WTC11 (cell line): ENCODE measurements around the gene PIK3R1. TPM values are rescaled to one million over a fixed set of nuclear protein-coding genes. Genes with fewer than 3 reads are reported as not detected.

ENCODE experiments used
- ATAC-seq: fragments of 200-7000 bp; cut with Tn5 transposase; 2 replicates; pipeline ENCODE4 v1.10.0; 2021; ENCODE audit warnings: mild to moderate bottlenecking, moderate library complexity
- CTCF ChIA-PET: fragments of 300-600 bp; sonication (Branson Sonifier 250); formaldehyde crosslinking; loops from one replicate; lab custom pipeline; 2021; ENCODE audit warnings: antibody characterized with exemption; lab: Charles Lee
- POLR2A ChIA-PET: fragments of 350-600 bp; sonication (Branson Sonifier 250); formaldehyde crosslinking; loops from one replicate; lab custom pipeline; 2021; ENCODE audit warnings: antibody characterized with exemption; lab: Charles Lee
- DNase-seq: peaks from one replicate; pipeline ENCODE4 v3.0.0; 2021; ENCODE audit warnings: low spot score
- H3K27ac Mint-ChIP-seq: 2 replicates; pipeline ENCODE4 v1.8.0; 2021; ENCODE audit warnings: mixed read lengths
- H3K27me3 Mint-ChIP-seq: 2 replicates; pipeline ENCODE4 v1.8.0; 2021; ENCODE audit warnings: low read depth, mild to moderate bottlenecking, moderate library complexity, mixed read lengths
- H3K36me3 Mint-ChIP-seq: 2 replicates; pipeline ENCODE4 v1.8.0; 2021; ENCODE audit warnings: mixed read lengths
- H3K4me1 Mint-ChIP-seq: 2 replicates; pipeline ENCODE4 v1.8.0; 2022; ENCODE audit warnings: mixed read lengths
- H3K4me3 Mint-ChIP-seq: 2 replicates; pipeline ENCODE4 v1.8.0; 2021; ENCODE audit warnings: mild to moderate bottlenecking, moderate library complexity, mixed read lengths
- H3K9me3 Mint-ChIP-seq: 2 replicates; pipeline ENCODE4 v1.8.0; 2021; ENCODE audit warnings: mixed read lengths
- ATF1 ChIP-seq: sonication (generic); formaldehyde crosslinking; IDR thresholded peaks from 2 replicates; pipeline ENCODE4 v1.8.1; 2023; ENCODE audit warnings: mild to moderate bottlenecking, moderate library complexity, missing genetic modification reagents
- CDX4 ChIP-seq: fragments of 250-450 bp; sonication (Bioruptor Pico); IDR thresholded peaks from 2 replicates; pipeline ENCODE4 v1.9.0; 2021; ENCODE audit warnings: moderate library complexity, mild to moderate bottlenecking, inconsistent platforms, borderline replicate concordance
- CREB1 ChIP-seq: sonication (generic); formaldehyde crosslinking; IDR thresholded peaks from 2 replicates; pipeline ENCODE4 v1.8.0; 2023; ENCODE audit warnings: mild to moderate bottlenecking, missing genetic modification reagents
- E2F1 ChIP-seq: sonication (generic); formaldehyde crosslinking; IDR thresholded peaks from 2 replicates; pipeline ENCODE4 v1.8.0; 2022; ENCODE audit warnings: mild to moderate bottlenecking, missing genetic modification reagents
- E2F4 ChIP-seq: sonication (generic); formaldehyde crosslinking; IDR thresholded peaks from 2 replicates; pipeline ENCODE4 v1.8.1; 2022; ENCODE audit warnings: low read depth, mild to moderate bottlenecking, moderate library complexity, missing genetic modification reagents, borderline replicate concordance
- GABPB1 ChIP-seq: sonication (generic); formaldehyde crosslinking; IDR thresholded peaks from 2 replicates; pipeline ENCODE4 v1.8.1; 2023; ENCODE audit warnings: mild to moderate bottlenecking, missing genetic modification reagents
- HMGA2 ChIP-seq: fragments of 250-450 bp; sonication (Bioruptor Pico); IDR thresholded peaks from 2 replicates; pipeline ENCODE4 v1.4.0; 2021; ENCODE audit warnings: mild to moderate bottlenecking, moderate library complexity
- IRF2 ChIP-seq: sonication (generic); formaldehyde crosslinking; IDR thresholded peaks from 2 replicates; pipeline ENCODE4 v1.8.0; 2022; ENCODE audit warnings: low read depth, missing genetic modification reagents, borderline replicate concordance
- JAZF1 ChIP-seq: fragments of 250-450 bp; sonication (Bioruptor Pico); IDR thresholded peaks from 2 replicates; pipeline ENCODE4 v1.9.0; 2021; ENCODE audit warnings: moderate library complexity, mild to moderate bottlenecking, inconsistent platforms
- MAX ChIP-seq: sonication (generic); formaldehyde crosslinking; IDR thresholded peaks from 2 replicates; pipeline ENCODE4 v1.8.0; 2022; ENCODE audit warnings: mild to moderate bottlenecking, missing genetic modification reagents
- MLX ChIP-seq: sonication (generic); formaldehyde crosslinking; IDR thresholded peaks from 2 replicates; pipeline ENCODE4 v1.8.1; 2023; ENCODE audit warnings: mild to moderate bottlenecking, missing genetic modification reagents, moderate library complexity
- MYBL2 ChIP-seq: sonication (generic); formaldehyde crosslinking; IDR thresholded peaks from 2 replicates; pipeline ENCODE4 v1.8.1; 2023; ENCODE audit warnings: mild to moderate bottlenecking, moderate library complexity, missing genetic modification reagents
- NR2C2 ChIP-seq: sonication (generic); formaldehyde crosslinking; IDR thresholded peaks from 2 replicates; pipeline ENCODE4 v1.8.0; 2022; ENCODE audit warnings: mild to moderate bottlenecking, missing genetic modification reagents
- RORB ChIP-seq: fragments of 250-450 bp; sonication (Bioruptor Pico); IDR thresholded peaks from 2 replicates; pipeline ENCODE4 v1.9.0; 2021; ENCODE audit warnings: mild to moderate bottlenecking
- SMAD4 ChIP-seq: sonication (generic); formaldehyde crosslinking; IDR thresholded peaks from 2 replicates; pipeline ENCODE4 v1.8.0; 2022; ENCODE audit warnings: mild to moderate bottlenecking, missing genetic modification reagents
- TP53 ChIP-seq: sonication (generic); formaldehyde crosslinking; IDR thresholded peaks from 2 replicates; pipeline ENCODE4 v1.8.1; 2023; ENCODE audit warnings: mild to moderate bottlenecking, missing genetic modification reagents
- USF2 ChIP-seq: sonication (generic); formaldehyde crosslinking; IDR thresholded peaks from 2 replicates; pipeline ENCODE4 v1.8.1; 2023; ENCODE audit warnings: mild to moderate bottlenecking, missing genetic modification reagents, moderate library complexity
- ZBTB43 ChIP-seq: sonication (generic); formaldehyde crosslinking; IDR thresholded peaks from 2 replicates; pipeline ENCODE4 v1.8.1; 2023; ENCODE audit warnings: mild to moderate bottlenecking, missing genetic modification reagents
- ZMAT4 ChIP-seq: fragments of 250-450 bp; sonication (Bioruptor Pico); IDR thresholded peaks from 2 replicates; pipeline ENCODE4 v1.9.0; 2021; ENCODE audit warnings: mild to moderate bottlenecking
- ZNF121 ChIP-seq: sonication (generic); formaldehyde crosslinking; IDR thresholded peaks from 2 replicates; pipeline ENCODE4 v1.8.0; 2023; ENCODE audit warnings: missing genetic modification reagents
- ZNF425 ChIP-seq: fragments of 250-450 bp; sonication (Bioruptor Pico); conservative IDR thresholded peaks from 2 replicates; pipeline ENCODE4 v1.9.0; 2021; ENCODE audit warnings: mild to moderate bottlenecking
- total RNA-seq: library from RNA; stranded (reverse); gene quantifications from 3 replicates; pipeline ENCODE4 v1.2.3, GENCODE V29; 2021

PIK3R1 gene
- total RNA-seq, 1 experiment from 2014 or later = 11.3 TPM

- DNase-seq (no peak), ATAC-seq (no peak)
- CTCF ChIA-PET = no interaction called here
- Mint-ChIP-seq H3K27ac (no peak overlapping the region), H3K27me3 (peaks cover 59% of the 10 kb centered on the region), H3K4me1 (peaks cover 14% of the 10 kb centered on the region)
- TF ChIP-seq MAX (no peak), RORB (CRISPR knock-in tag) (no peak)
- TF ChIP-seq, all 79 proteins: peak for 0
- peaks cover 6% of the 10 kb centered on the region; the same call in 1 of the 2 replicates for H3K36me3 Mint-ChIP-seq
- POLR2A ChIA-PET = no interaction called here
- H3K4me3 Mint-ChIP-seq = no peak overlapping the region
- peaks cover 3% of the 10 kb centered on the region; the same call in 1 of the 2 replicates for H3K9me3 Mint-ChIP-seq
These were observed 5.4 kb downstream of the PIK3R1 start for GRCh38 chr5:68220914-68221313.

- Mint-ChIP-seq H3K27me3 (peaks cover 59% of the 10 kb centered on the region), H3K36me3 (peaks cover 11% of the 10 kb centered on the region), H3K9me3 (peaks cover 3% of the 10 kb centered on the region; the same call in 1 of the 2 replicates), H3K4me1 (peaks cover 14% of the 10 kb centered on the region), H3K4me3 (no peak overlapping the region), H3K27ac (no peak overlapping the region)
- TF ChIP-seq SMAD4 (CRISPR knock-in tag) (no peak), USF2 (CRISPR knock-in tag) (no peak)
- no peak for DNase-seq
- no peak for ATAC-seq
- POLR2A ChIA-PET = no interaction called here
- CTCF ChIA-PET = no interaction called here
These were observed 5.9 kb downstream of the PIK3R1 start for GRCh38 chr5:68221488-68221887.

- H3K27me3 Mint-ChIP-seq = peaks cover 50% of the 10 kb centered on the region
- H3K27ac Mint-ChIP-seq = no peak overlapping the region
- DNase-seq = no peak
- CTCF ChIA-PET = no interaction called here
- peaks cover 11% of the 10 kb centered on the region for H3K36me3 Mint-ChIP-seq
- no peak overlapping the region for H3K4me3 Mint-ChIP-seq
- no peak for ATAC-seq
- peaks cover 7% of the 10 kb centered on the region for H3K4me1 Mint-ChIP-seq
- POLR2A ChIA-PET = no interaction called here
- TF ChIP-seq RORB (CRISPR knock-in tag) = no peak
- TF ChIP-seq ATF1 (CRISPR knock-in tag) = no peak
- no peak for TF ChIP-seq MAX
- no peak for TF ChIP-seq IRF2 (CRISPR knock-in tag)
- TF ChIP-seq ZBTB43 (CRISPR knock-in tag) = no peak
- TF ChIP-seq MLX = no peak
- no peak for TF ChIP-seq E2F1 (CRISPR knock-in tag)
- TF ChIP-seq ZMAT4 (CRISPR knock-in tag) = no peak
- TF ChIP-seq ZNF121 (CRISPR knock-in tag) = no peak
- no peak for TF ChIP-seq TP53 (CRISPR knock-in tag)
- TF ChIP-seq HMGA2 (CRISPR knock-in tag) = no peak
- TF ChIP-seq CDX4 (CRISPR knock-in tag) = no peak
- TF ChIP-seq NR2C2 (CRISPR knock-in tag) = no peak
- no peak for TF ChIP-seq GABPB1 (CRISPR knock-in tag)
- no peak for TF ChIP-seq USF2 (CRISPR knock-in tag)
- TF ChIP-seq MYBL2 (CRISPR knock-in tag) = no peak
- no peak for TF ChIP-seq E2F4 (CRISPR knock-in tag)
- no peak for TF ChIP-seq CREB1
- TF ChIP-seq ZNF425 (CRISPR knock-in tag) = no peak
- TF ChIP-seq JAZF1 (CRISPR knock-in tag) = no peak
- H3K9me3 Mint-ChIP-seq = peaks cover 3% of the 10 kb centered on the region; the same call in 1 of the 2 replicates
These were observed 6.8 kb downstream of the PIK3R1 start for GRCh38 chr5:68222310-68222709.
